Neuronal stem cell (in vitro differentiated cells): ENCODE results near the gene KCNS1.

Experiments
- DNase-seq: peaks from one replicate; pipeline ENCODE4 v3.0.0-alpha.2; 2013; ENCODE audit warnings: low spot score
- H2AFZ ChIP-seq: one replicate; pipeline ENCODE4 v1.6.1; 2013; ENCODE audit warnings: mild to moderate bottlenecking, low read length, inconsistent platforms
- H2AK5ac ChIP-seq: 2 replicates; pipeline ENCODE4 v1.6.1; 2013; ENCODE audit warnings: low read depth, mild to moderate bottlenecking, inconsistent platforms, low read length, moderate library complexity, mixed read lengths
- H2BK120ac ChIP-seq: 2 replicates; pipeline ENCODE4 v1.6.1; 2013; ENCODE audit warnings: low read depth, mild to moderate bottlenecking, inconsistent platforms, low read length, moderate library complexity, mixed read lengths
- H2BK12ac ChIP-seq: one replicate; pipeline ENCODE4 v1.6.1; 2013; ENCODE audit warnings: low read length, inconsistent platforms
- H2BK15ac ChIP-seq: 2 replicates; pipeline ENCODE4 v1.6.1; 2013; ENCODE audit warnings: mild to moderate bottlenecking, low read length, inconsistent platforms, mixed read lengths
- H2BK5ac ChIP-seq: one replicate; pipeline ENCODE4 v1.6.1; 2013; ENCODE audit warnings: inconsistent platforms, mild to moderate bottlenecking, low read length, moderate library complexity
- H3K14ac ChIP-seq: one replicate; pipeline ENCODE4 v1.6.1; 2013; ENCODE audit warnings: low read length, inconsistent platforms
- H3K18ac ChIP-seq: 2 replicates; pipeline ENCODE4 v1.6.1; 2013; ENCODE audit warnings: low read length, inconsistent platforms
- H3K23ac ChIP-seq: 2 replicates; pipeline ENCODE4 v1.6.1; 2013; ENCODE audit warnings: low read depth, mild to moderate bottlenecking, mixed read lengths, low read length, inconsistent platforms; ENCODE audit not compliant: poor library complexity
- H3K27ac ChIP-seq: replicated peaks from 3 replicates; pipeline ENCODE4 v1.5.1; 2013; ENCODE audit warnings: low read length, inconsistent platforms
- H3K27me3 ChIP-seq, 3 experiments: 2 replicates each; pipeline ENCODE4 v1.6.1; 2013; ENCODE audit warnings: low read length in 3 of 3, mild to moderate bottlenecking in 2 of 3, inconsistent platforms in 1 of 3, low read depth in 1 of 3, mixed read lengths in 1 of 3, moderate library complexity in 1 of 3; ENCODE audit not compliant: control insufficient read depth in 3 of 3, insufficient read depth in 3 of 3
- H3K36me3 ChIP-seq, 2 donors: replicated peaks in 1 of 2; 2 replicates each; pipeline ENCODE4 v1.6.1; 2013; ENCODE audit warnings: low read length in 2 of 2; ENCODE audit not compliant: control insufficient read depth in 2 of 2, insufficient read depth in 2 of 2
- H3K4ac ChIP-seq: 2 replicates; pipeline ENCODE4 v1.6.1; 2013; ENCODE audit warnings: inconsistent platforms, mild to moderate bottlenecking, low read length, moderate library complexity
- H3K4me1 ChIP-seq, 2 donors: 1 replicate in 1 of 2; 2 replicates in 1 of 2; pipeline ENCODE4 v1.6.1; 2013; ENCODE audit warnings: low read length in 2 of 2, low read depth in 1 of 2; ENCODE audit not compliant: control insufficient read depth in 2 of 2, insufficient read depth in 1 of 2
- H3K4me2 ChIP-seq: one replicate; pipeline ENCODE4 v1.6.1; 2013; ENCODE audit warnings: mild to moderate bottlenecking, low read length, inconsistent platforms; ENCODE audit not compliant: insufficient read depth, poor library complexity, severe bottlenecking
- H3K4me3 ChIP-seq, 2 donors: 2 replicates each; pipeline ENCODE4 v1.5.1; 2013; ENCODE audit warnings: low read length in 2 of 2, mild to moderate bottlenecking in 2 of 2, inconsistent platforms in 1 of 2, moderate library complexity in 1 of 2
- H3K79me1 ChIP-seq: one replicate; pipeline ENCODE4 v1.6.1; 2013; ENCODE audit warnings: low read depth, mild to moderate bottlenecking, inconsistent platforms, low read length, moderate library complexity
- H3K9ac ChIP-seq: one replicate; pipeline ENCODE4 v1.6.1; 2013; ENCODE audit warnings: mild to moderate bottlenecking, low read depth, low read length, inconsistent platforms; ENCODE audit not compliant: poor library complexity
- H3K9me3 ChIP-seq, 2 donors: replicated peaks in 1 of 2; 2 replicates each; pipeline versions ENCODE3 to v1.6.1; 2013; ENCODE audit warnings: low read length in 2 of 2, mild to moderate bottlenecking in 2 of 2, inconsistent platforms in 1 of 2, low read depth in 1 of 2, mixed read lengths in 1 of 2, moderate library complexity in 1 of 2; ENCODE audit not compliant: control insufficient read depth in 2 of 2, insufficient read depth in 1 of 2
- H4K8ac ChIP-seq: one replicate; pipeline ENCODE4 v1.6.1; 2013; ENCODE audit warnings: low read depth, mild to moderate bottlenecking, inconsistent platforms, low read length, moderate library complexity
- H4K91ac ChIP-seq: one replicate; pipeline ENCODE4 v1.6.1; 2013; ENCODE audit warnings: low read length, low read depth, mild to moderate bottlenecking, inconsistent platforms; ENCODE audit not compliant: poor library complexity
- WGBS, 2 donors: extraction: QIAGEN DNeasy Blood & Tissue Kit; methylation state at CpG; one replicate each; pipeline ENCODE4 v1.1.7; 2013; ENCODE audit warnings: missing lambda C conversion rate in 2 of 2, mixed read lengths in 1 of 2; ENCODE audit not compliant: insufficient read length in 2 of 2, insufficient replicate concordance in 1 of 2; ENCODE audit errors: extremely low coverage in 2 of 2; 5-methylcytosine and 5-hydroxymethylcytosine counted together

KCNS1 gene

DNA sequence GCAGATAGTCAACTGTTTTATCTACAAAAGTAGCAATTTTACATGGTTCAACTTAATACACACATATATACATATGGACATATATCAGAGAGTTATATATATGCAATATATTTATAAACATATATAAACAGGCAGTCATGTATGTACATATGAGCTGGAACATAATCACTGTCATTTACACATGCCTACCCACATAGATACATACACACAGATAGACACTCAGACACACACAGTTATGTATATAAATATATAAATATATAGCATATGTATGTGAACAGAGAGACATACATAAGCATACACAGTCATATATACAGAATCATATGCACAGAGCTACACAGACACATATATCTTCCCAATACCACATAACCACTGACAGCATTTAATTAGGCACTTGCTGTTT, 11.8 kb upstream of the KCNS1 start:
- no peak overlapping the region for H3K27ac ChIP-seq
- no peak overlapping the region for H3K4me2 ChIP-seq
- no peak overlapping the region for H2BK15ac ChIP-seq
- no peak overlapping the region for H2AFZ ChIP-seq
- no peaks in the 10 kb centered on the region for H3K9me3 ChIP-seq
- H2BK5ac ChIP-seq: no peak overlapping the region
- H4K91ac ChIP-seq: no peak overlapping the region
- H2BK12ac ChIP-seq: no peak overlapping the region
- no peaks in the 10 kb centered on the region for H3K36me3 ChIP-seq
- H2BK120ac ChIP-seq: no peak overlapping the region
- no peak overlapping the region for H3K4me3 ChIP-seq
- peaks cover 0 to 28% (median 0%) of the 10 kb centered on the region in 3 experiments for H3K27me3 ChIP-seq
- no peak overlapping the region for H3K9ac ChIP-seq
- H3K4me1 ChIP-seq: peaks cover 0 to 1% of the 10 kb centered on the region in 2 donors
- no peak for DNase-seq
- H3K79me1 ChIP-seq: no peaks in the 10 kb centered on the region
- H3K4ac ChIP-seq: no peak overlapping the region
- no peak overlapping the region for H3K18ac ChIP-seq
- no peak overlapping the region for H3K23ac ChIP-seq
- H3K14ac ChIP-seq: no peak overlapping the region
- no peak overlapping the region for H4K8ac ChIP-seq
- H2AK5ac ChIP-seq: no peak overlapping the region

DNA sequence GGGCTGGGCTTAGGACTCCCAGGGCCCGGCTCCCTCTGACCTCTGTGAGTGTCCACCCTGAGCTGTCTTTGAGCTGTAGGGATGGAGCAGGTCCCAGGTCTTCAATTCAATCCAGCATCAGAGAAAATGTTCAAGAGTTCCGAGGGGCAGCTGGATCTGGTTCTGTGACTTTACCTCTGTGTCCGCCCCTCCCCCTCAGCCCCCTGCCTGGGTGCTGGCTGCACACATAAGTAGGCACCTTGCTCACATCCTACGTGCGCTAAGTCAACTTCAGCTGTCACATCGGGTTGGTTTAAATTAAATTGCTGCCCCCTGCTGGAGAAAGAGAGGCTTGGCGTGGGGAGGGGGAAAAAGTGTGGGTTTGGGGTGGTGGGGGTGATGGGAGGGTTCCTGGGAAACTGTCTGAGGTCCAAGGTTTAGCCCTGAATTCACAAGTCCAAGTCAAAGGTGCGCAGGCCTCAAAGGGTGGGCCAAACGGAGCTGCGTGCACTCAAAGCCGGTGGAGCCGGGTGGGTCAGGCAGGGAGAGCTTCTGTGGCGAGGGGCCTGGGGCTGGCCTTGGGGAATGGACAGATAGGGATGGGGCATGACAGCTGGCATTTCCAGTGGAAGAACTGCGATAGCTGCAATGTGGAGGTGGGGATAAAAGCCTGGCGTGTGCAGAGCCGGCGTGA, 11.0 kb upstream of the KCNS1 start:
- no peaks in the 10 kb centered on the region for H3K9me3 ChIP-seq
- H3K4ac ChIP-seq: peak overlapping the region; percentile 85
- peak overlapping the region; percentile 87 for H4K8ac ChIP-seq
- H3K4me3 ChIP-seq: no peak overlapping the region
- H2BK12ac ChIP-seq: no peak overlapping the region
- H2BK5ac ChIP-seq: no peak overlapping the region
- no peak for DNase-seq
- H3K27me3 ChIP-seq: peaks cover 0 to 27% (median 0%) of the 10 kb centered on the region in 3 experiments
- no peak overlapping the region for H4K91ac ChIP-seq
- no peak overlapping the region for H2AFZ ChIP-seq
- H3K23ac ChIP-seq: no peak overlapping the region
- no peak overlapping the region for H3K27ac ChIP-seq
- H3K9ac ChIP-seq: no peak overlapping the region
- H3K18ac ChIP-seq: peak overlapping the region; percentile 33
- no peak overlapping the region for H3K14ac ChIP-seq
- no peak overlapping the region for H3K4me2 ChIP-seq
- WGBS, 2 donors: no CpG with 5 or more reads among the region's 17 CpGs
- peaks cover 0 to 1% of the 10 kb centered on the region in 2 donors for H3K4me1 ChIP-seq
- no peaks in the 10 kb centered on the region for H3K36me3 ChIP-seq
- peak overlapping the region; percentile 40 for H2AK5ac ChIP-seq
- H2BK15ac ChIP-seq: no peak overlapping the region
- H2BK120ac ChIP-seq: no peak overlapping the region
- H3K79me1 ChIP-seq: no peaks in the 10 kb centered on the region

DNA sequence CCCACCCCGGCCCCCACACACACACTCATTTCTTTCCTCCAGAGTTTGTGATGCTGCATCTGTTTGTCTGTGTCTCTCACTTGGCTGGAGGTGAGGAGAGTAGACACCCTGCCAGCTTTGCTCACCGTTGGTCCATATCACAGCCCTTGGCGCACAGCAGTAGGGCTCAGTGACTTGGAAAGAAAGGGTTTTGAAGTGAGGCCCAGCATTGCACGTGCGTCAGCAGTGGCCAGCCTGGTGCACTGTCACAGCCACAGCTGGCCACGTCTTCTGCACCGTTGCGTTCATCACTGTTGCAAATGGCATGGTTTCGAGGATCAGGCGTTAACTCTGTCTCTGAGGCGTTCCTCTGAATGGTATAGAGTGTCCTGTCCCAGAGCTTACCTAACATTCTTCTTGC, 10.4 kb upstream of the KCNS1 start:
- Histone ChIP-seq H2BK120ac (no peak overlapping the region), H2AK5ac (no peak overlapping the region), H3K9ac (no peak overlapping the region), H3K27me3 (peaks cover 0 to 27% (median 0%) of the 10 kb centered on the region in 3 experiments), H3K4me2 (no peak overlapping the region), H2AFZ (no peak overlapping the region), H3K4me3 (no peak overlapping the region), H3K23ac (no peak overlapping the region), H4K8ac (no peak overlapping the region), H4K91ac (no peak overlapping the region), H2BK12ac (no peak overlapping the region), H3K14ac (no peak overlapping the region), H3K79me1 (no peaks in the 10 kb centered on the region), H2BK15ac (no peak overlapping the region), H3K36me3 (no peaks in the 10 kb centered on the region), H2BK5ac (no peak overlapping the region), H3K18ac (no peak overlapping the region), H3K27ac (no peak overlapping the region), H3K4me1 (peaks cover 0 to 1% of the 10 kb centered on the region in 2 donors), H3K9me3 (no peaks in the 10 kb centered on the region), H3K4ac (no peak overlapping the region)
- no peak for DNase-seq
- WGBS, 2 donors: no CpG with 5 or more reads among the region's 11 CpGs

DNA sequence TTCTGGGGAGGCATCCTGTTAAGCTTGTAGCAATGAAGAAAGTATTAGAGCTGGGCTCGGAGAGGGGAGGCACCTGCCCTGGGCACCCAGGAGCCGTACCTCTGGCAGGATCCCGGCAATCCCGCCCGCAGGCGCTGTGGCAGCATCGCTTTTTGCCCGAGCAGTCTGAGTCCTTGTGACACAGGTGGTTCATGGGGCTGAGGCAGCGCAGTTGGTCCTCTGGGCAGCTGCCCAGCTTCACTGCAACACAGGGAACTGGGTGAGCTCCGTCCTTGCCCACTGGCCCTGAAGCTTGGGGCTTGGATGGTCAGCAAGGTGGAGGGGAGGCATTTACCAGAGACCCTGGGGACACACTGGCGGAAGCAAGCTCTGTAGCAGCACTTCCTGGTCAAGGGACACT, 9.4 kb upstream of the KCNS1 start:
- Histone ChIP-seq H3K27me3 (peaks cover 0 to 24% (median 0%) of the 10 kb centered on the region in 3 experiments), H4K91ac (no peak overlapping the region), H3K4me3 (no peak overlapping the region), H3K18ac (no peak overlapping the region), H3K23ac (no peak overlapping the region), H3K36me3 (no peaks in the 10 kb centered on the region), H2AFZ (no peak overlapping the region), H3K9ac (no peak overlapping the region), H2BK120ac (no peak overlapping the region), H2BK12ac (no peak overlapping the region), H3K79me1 (no peaks in the 10 kb centered on the region), H3K4ac (no peak overlapping the region), H3K4me1 (peaks cover 0 to 1% of the 10 kb centered on the region in 2 donors), H2BK5ac (no peak overlapping the region), H3K14ac (no peak overlapping the region), H3K27ac (no peak overlapping the region), H3K4me2 (no peak overlapping the region), H2BK15ac (no peak overlapping the region), H4K8ac (no peak overlapping the region), H3K9me3 (no peaks in the 10 kb centered on the region), H2AK5ac (no peak overlapping the region)
- WGBS, 2 donors: no CpG with 5 or more reads among the region's 11 CpGs
- no peak for DNase-seq
